Thyroid gland (tissue), 4 donors: ENCODE data around the gene WDR91.

Source experiments
- CTCF ChIP-seq, 6 experiments: fragments of 200-600 bp in 3 of 6; fragments of 450-650 bp in 3 of 6; sonication (generic) in 3 of 6; IDR thresholded peaks; one replicate each; pipeline ENCODE4 v1.5.1; 2016 to 2019; ENCODE audit warnings: antibody characterized with exemption in 6 of 6, mild to moderate bottlenecking in 2 of 6, inconsistent platforms in 1 of 6, moderate library complexity in 1 of 6
- POLR2A ChIP-seq, 2 donors: fragments of 450-650 bp; IDR thresholded peaks; one replicate each; pipeline ENCODE4 v1.6.1; 2017; ENCODE audit warnings: antibody characterized with exemption in 2 of 2, mild to moderate bottlenecking in 2 of 2, moderate library complexity in 1 of 2

- TF ChIP-seq CTCF (IDR thresholded peaks at IDR 0.05) (no peak), POLR2A (IDR thresholded peaks at IDR 0.05) (no peak)
Measured at GRCh38 chr7:135154734-135155133, 56.6 kb downstream of the WDR91 start.
